Measurements from ENCODE around the gene ELMOD1.

ELMOD1 gene

GRCh38 chr11:107587306-107587979, 3.5 kb upstream of the ELMOD1 start:
- DNase-seq, result no peak

GRCh38 chr11:107591378-107592230, 657 bp downstream of the ELMOD1 start:
- no peak for DNase-seq

DNA sequence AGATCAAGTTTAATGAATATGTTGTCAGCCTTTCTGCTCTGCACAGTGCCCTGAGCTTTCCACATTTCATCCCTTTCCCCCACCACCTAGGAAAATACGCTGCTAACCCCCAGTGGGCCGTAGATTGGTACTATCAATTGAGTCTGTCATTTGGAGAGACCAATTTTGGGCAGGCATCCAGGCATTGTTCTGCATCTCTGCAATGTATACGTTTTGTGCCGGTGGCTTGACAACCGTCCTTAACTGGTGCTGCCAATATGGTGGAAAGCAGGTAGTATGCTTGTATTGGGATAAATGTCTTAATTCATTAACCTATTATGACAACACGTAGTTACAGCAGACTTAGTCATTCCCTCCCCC, 1.3 kb downstream of the ELMOD1 start:
- DNase-seq, result no peak

DNA sequence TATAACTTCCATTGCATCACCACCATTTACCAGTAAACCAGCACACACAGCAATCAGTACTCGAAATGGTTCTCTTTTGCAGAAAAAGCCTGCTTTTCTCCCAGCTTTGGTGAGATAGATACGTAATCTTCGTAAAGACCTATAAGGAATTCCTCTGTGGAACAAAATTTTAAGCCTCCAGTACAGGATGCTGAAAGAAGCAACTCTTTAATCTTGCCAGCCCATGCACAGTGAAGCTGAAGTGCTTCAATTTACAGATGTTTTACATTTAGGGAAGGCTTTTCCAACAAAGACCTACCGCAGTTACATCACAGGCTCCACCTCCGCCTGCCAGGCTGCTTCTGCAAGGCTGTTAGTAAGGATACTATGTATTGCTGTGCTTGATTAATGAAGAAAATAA, 1.9 kb downstream of the ELMOD1 start:
- no peak for DNase-seq

GRCh38 chr11:107593951-107594350, 3.0 kb downstream of the ELMOD1 start:
- no peak for DNase-seq

GRCh38 chr11:107594736-107595135, 3.8 kb downstream of the ELMOD1 start:
- no peak for DNase-seq

DNA sequence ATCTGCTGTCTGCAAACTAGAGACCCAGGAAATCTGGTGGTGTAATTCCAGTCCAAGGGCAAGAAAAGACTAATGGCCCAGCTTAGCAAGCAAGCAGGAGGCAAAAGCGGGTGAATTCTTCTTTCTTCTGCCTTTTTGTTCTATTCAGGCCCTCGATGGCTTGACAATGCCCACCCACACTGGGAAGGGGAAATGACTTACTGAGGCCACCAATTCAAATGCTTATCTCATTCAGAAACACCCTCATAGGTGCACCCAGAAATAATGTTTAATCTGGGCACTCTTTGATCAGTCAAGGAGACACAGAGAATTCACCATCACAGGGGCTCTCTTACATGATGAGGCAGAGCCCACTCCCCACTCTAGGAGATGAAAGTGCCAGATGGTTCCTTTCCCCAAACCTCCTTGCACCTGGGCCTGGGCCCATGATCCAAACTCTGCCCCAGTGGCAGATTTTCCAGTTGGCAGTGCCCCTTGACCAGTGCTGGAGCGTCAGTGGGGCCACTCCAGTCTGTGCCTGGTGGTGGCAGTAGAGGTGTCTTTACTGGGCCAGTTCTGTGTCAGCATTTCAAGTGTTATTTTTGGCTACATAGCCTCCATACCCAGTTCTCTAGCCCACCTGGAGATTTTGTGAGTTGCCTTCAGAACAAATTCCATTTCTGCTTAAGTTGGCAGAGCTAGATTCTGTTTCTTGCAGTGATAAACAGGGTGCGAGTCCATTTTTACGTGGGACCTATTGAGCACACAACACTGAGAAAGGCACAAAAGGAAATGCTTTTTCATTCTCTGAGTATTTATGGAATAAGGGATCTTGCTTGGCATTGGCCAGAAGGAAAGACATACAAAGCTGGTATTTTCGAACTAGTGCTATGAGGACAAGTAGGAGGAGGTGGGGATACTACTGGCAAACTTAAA, 7.5 kb downstream of the ELMOD1 start:
- no peak for DNase-seq

DNA sequence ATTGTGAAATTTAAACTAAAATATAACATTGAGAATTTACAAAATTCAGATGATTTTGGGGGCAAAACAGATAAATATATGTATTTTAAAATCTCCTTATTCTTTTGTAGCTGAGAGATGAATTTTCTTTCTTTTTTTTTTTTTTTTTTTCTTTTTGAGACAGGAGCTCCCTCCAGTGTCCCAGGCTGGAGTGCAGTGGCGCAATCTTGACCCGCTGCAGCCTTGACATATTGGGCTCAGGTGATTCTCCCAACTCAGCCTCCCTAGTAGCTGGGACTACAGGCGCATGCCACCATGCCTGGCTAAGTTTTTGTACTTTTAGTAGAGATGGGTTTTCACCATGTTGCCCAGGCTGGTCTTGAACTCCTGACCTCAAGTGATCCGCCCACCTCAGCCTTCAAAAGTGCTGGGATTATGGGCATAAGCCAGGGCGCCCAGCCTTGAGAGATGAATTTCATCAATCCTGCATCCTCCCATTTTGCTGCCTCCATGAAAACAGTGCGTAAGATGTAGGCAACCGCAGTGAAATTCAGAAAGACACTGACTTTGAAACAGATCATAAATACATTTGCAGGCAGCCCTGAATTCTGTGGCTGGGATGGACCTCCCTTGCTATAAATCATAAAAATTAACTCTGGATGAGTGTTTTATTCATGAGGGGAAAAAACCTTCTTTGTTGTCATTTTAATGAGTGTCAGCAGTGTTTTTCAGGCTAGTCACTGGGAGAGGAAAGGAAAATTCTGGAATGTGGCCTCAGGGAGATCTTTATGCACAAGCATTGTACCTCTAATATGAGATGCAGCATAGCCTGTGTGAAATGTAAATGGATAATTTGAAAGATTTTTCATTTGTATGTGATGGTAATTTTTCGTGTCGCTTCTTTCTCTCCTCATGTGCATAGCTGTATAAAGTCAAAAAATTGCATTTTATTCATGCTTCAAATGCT, 14.4 kb downstream of the ELMOD1 start:
- DNase-seq, result no peak

DNA sequence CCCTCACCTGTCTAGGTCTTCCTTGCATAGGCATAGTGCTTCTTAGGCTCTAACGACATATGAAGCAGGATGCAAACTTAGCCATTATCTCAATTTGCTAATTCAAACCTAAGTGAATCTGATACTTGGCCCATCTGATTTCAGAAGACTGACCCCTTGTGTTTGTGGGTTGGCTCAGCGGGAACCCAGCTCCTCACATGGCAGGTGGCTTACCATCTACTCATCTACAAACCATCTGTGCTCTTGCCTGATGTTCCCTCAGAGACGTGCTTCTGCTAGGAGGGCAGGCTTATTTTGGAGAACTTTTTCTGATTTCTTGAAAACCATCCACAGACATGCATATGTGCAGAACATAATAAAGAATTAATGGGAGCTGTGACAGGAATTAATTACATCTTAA, 15.2 kb downstream of the ELMOD1 start:
- no peak for DNase-seq

GRCh38 chr11:107608809-107609208, 17.9 kb downstream of the ELMOD1 start:
- no peak for DNase-seq

DNA sequence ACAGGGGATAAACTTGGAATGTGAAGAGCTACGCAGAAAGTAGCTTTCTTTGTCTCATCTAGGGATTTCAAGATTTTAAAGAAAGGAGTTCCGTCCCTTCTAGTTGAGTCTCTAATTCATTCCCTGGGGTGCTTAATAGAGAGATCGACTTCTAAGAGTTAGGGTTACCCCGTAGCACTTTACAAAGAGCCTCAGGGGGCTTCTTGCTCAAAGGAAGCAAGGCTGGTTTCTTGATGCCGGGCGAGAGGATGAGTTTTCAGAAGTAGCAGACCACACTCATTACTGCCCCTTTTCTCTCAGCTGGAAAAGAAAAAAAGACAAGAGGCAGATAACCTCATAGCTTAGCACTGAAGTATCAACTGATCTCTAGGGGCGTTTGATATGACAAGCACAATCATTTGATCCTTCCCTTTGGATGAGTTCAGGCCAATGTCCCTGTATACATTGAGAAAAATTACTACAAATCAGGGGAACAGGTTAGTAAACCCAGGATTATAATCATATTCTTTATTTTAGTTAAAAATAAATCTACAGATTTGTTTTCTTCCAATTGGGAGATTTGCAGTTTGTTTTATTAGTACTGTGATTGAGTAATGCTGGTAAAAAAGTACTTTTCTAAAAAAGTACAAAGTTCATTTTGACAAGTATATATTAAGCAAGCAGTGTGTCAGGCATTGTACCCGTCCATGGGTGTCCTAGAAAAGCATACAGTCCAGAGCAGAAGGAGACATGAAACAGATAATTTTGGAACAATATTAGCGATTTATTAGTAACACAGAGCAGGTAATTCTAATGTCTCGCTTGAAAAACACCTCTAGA, 18.7 kb downstream of the ELMOD1 start:
- DNase-seq, result no peak

DNA sequence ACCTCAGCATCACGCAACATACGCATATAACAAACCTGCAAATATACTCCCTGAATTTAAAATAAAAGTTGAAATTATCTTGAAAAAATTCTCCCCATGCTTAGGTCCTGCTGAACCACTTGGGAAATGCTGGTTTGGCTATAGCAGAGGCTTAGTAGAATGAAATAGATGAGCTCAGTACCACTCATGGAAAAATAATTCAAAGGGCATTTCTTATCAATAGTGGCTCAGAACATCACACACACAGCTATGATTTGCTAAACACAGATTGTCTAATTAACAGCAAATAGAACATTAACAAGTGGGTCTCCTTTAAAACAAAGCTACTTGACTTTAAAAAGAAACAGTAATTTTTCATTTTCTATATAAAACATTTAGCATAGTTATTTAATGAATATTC, 21.5 kb downstream of the ELMOD1 start:
- DNase-seq, result no peak

DNA sequence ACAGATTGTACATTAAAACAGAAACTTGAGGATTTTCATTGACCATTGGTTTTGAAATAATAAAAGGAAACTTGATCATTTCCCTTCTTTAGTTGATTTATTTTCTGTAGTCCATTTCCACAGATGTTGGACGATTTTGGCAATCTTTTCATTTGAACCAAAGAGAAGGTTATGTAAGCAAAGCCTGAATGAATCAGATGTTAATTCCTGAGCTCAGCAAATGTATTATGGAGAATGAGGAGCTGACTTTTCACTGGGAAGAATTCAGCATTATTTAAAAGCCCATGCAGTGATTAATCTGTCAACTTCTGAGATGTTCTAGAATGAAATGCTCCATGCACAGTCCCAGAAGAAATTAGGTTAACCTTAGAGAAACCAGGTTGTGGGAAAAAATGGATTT, 29.0 kb downstream of the ELMOD1 start:
- DNase-seq, result no peak

GRCh38 chr11:107621081-107621480, 30.1 kb downstream of the ELMOD1 start:
- no peak for DNase-seq

- DNase-seq, result no peak
Measured at GRCh38 chr11:107623183-107623582, 32.2 kb downstream of the ELMOD1 start.

DNA sequence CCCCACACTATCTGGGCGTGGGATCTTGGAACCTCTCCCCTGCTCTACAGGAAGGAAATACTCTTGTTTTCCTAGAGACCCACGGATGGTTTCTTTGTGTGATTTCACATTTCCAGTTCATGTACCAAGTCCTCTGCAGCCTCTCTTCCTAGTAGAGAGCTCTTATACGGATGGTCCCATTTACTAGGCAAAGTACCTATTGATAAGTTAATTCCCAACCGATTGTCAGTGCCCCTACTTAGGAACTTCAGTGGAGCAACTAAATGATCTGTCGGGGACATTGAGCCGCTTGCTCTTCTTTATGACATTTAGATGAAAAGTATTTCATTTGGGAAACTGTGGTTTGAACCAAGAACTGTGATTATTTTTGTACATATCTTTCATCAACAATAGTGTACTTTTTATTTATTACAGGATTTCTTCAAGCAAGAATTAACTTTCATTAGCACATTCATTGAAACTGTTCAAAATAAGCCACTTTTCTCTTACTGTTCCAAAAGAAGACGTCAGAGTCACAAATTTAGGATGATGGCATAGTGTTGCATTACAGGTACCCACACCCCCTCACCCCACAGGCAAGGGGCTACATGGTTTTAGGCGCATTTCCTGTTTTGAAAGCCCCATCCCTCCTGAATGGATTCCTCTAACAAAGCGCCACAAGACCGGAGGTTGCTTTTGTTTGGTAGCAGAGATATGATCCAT, 34.2 kb downstream of the ELMOD1 start:
- DNase-seq, result no peak

- DNase-seq, result no peak
Measured at GRCh38 chr11:107625685-107625989, 34.7 kb downstream of the ELMOD1 start.

DNA sequence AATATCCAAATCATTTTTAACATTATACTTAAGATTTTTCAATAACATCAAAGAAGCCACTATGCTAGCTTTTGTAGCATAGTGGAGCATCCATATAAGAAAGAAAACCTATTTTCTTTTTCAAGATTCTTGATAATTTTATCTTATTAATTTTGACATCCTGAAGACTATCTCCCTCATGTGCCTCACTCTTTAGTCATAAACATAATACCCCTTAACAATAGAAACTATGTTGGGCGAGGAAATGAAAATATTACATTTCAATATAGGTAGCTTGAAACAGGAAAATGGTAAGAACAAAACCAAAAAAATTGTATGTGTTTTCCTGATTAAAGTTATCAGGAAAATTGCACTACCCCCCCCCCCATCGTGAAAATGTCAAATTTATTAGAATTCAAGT, 40.1 kb downstream of the ELMOD1 start:
- no peak for DNase-seq

DNA sequence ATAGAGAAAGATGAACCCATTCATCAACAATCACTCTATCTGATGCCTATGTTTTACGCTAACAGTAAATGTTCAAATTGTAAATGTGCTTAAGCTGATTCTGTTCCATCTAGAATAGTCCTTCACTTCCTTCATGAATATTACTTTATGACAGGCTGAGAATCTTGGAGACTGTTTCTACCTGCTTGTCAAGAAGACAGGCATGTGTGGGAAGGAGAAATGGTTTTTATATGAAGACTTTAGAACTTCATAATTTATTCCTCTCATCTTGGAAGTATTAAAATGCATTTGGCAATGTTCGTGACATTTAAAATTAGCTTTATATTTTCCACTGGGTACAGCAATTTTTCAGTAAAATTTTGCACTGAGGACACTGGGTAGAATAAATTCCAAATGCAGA, 41.0 kb downstream of the ELMOD1 start:
- DNase-seq, result no peak

DNA sequence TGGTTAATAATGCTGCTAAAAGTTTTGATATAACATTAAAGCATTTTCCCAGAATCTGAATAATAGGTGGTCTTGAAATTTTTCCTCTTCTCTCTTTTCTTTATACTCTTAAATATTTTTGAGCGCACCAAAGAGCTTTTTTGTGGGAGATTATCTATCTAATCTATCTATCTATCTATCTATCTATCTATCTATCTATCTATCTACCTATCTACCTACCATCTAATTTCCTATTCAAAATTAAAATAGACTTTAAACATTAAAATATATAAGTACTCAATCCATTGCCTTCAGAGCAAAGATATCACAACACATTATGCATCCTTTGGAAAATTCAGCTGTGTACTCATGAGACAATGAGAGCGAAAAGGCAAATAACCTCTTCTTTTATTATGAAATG, 55.8 kb downstream of the ELMOD1 start:
- DNase-seq, result no peak

- no peak for DNase-seq
Measured at GRCh38 chr11:107648242-107648641, 57.3 kb downstream of the ELMOD1 start.
